ENCODE data around the gene ST8SIA2.

ST8SIA2 gene

GRCh38 chr15:92415639-92416297 is 22.1 kb downstream of the ST8SIA2 start:
- no peak overlapping the region for H2BK5ac ChIP-seq (ENCODE audit: low read depth, low read length, poor library complexity)
- H2AK5ac ChIP-seq (ENCODE audit: low read length) = no peak overlapping the region
- no peaks in the 10 kb centered on the region for H3K4me1 ChIP-seq (ENCODE audit: control insufficient read depth in 1 of 2, insufficient read depth in 2 of 2, low read length in 2 of 2)
- no peak overlapping the region for H3K4ac ChIP-seq (ENCODE audit: low read depth, low read length)
- H2BK120ac ChIP-seq (ENCODE audit: insufficient read depth, low read length, poor library complexity) = no peak overlapping the region
- no peak overlapping the region for H4K8ac ChIP-seq (ENCODE audit: low read depth, low read length)
- H3K4me3 ChIP-seq (ENCODE audit: low read depth, low read length) = no peak overlapping the region
- no peak overlapping the region for H3K4me2 ChIP-seq (ENCODE audit: low read length)
- H2AFZ ChIP-seq (ENCODE audit: insufficient read depth, low read length, poor library complexity) = no peak overlapping the region
- no CpG with 5 or more reads among the region's 9 CpGs for WGBS (ENCODE audit: extremely low coverage, insufficient coverage, insufficient read length)
- no peak overlapping the region for H3K27ac ChIP-seq (ENCODE audit: low read depth, low read length)
- no peaks in the 10 kb centered on the region for H3K79me2 ChIP-seq (ENCODE audit: control insufficient read depth, insufficient read depth, low read length, poor library complexity)
- H3K14ac ChIP-seq (ENCODE audit: low read length) = no peak overlapping the region
- H4K91ac ChIP-seq (ENCODE audit: low read depth, low read length) = no peak overlapping the region
- no peaks in the 10 kb centered on the region for H3K79me1 ChIP-seq (ENCODE audit: low read length)
- no peaks in the 10 kb centered on the region for H3K9me3 ChIP-seq (ENCODE audit: insufficient read depth, low read depth, low read length)
- no peak overlapping the region for H2BK12ac ChIP-seq (ENCODE audit: low read length)
- H3K27me3 ChIP-seq (ENCODE audit: insufficient read depth, low read length) = no peaks in the 10 kb centered on the region
- DNase-seq = no peak
- H4K12ac ChIP-seq (ENCODE audit: low read depth, low read length) = no peak overlapping the region
- H3K23ac ChIP-seq (ENCODE audit: low read length) = no peak overlapping the region
- no peaks in the 10 kb centered on the region for H3K36me3 ChIP-seq (ENCODE audit: control insufficient read depth in 1 of 2, insufficient read depth in 2 of 2, low read length in 2 of 2)
- H3K18ac ChIP-seq (ENCODE audit: low read length) = no peak overlapping the region
- no peak overlapping the region for H3K9ac ChIP-seq (ENCODE audit: low read length)

- no peak overlapping the region for H4K91ac ChIP-seq (ENCODE audit: low read depth, low read length)
- WGBS (ENCODE audit: extremely low coverage, insufficient coverage, insufficient read length) = no CpG with 5 or more reads among the region's 12 CpGs
- no peak overlapping the region for H2BK120ac ChIP-seq (ENCODE audit: insufficient read depth, low read length, poor library complexity)
These were observed 22.9 kb downstream of the ST8SIA2 start for GRCh38 chr15:92416557-92416956.

GRCh38 chr15:92417716-92418115 is 24.0 kb downstream of the ST8SIA2 start:
- no peak overlapping the region for H3K27ac ChIP-seq (ENCODE audit: low read depth, low read length)
- no peak overlapping the region for H4K91ac ChIP-seq (ENCODE audit: low read depth, low read length)
- no peak overlapping the region for H3K4me3 ChIP-seq (ENCODE audit: low read depth, low read length)
- WGBS (ENCODE audit: extremely low coverage, insufficient coverage, insufficient read length) = no CpG with 5 or more reads among the region's 7 CpGs
- H3K23ac ChIP-seq (ENCODE audit: low read length) = no peak overlapping the region
- no peak overlapping the region for H3K18ac ChIP-seq (ENCODE audit: low read length)
- H3K4ac ChIP-seq (ENCODE audit: low read depth, low read length) = no peak overlapping the region
- no peak overlapping the region for H2BK5ac ChIP-seq (ENCODE audit: low read depth, low read length, poor library complexity)
- H3K27me3 ChIP-seq (ENCODE audit: insufficient read depth, low read length) = no peaks in the 10 kb centered on the region
- no peaks in the 10 kb centered on the region for H3K79me2 ChIP-seq (ENCODE audit: control insufficient read depth, insufficient read depth, low read length, poor library complexity)
- no peak overlapping the region for H3K4me2 ChIP-seq (ENCODE audit: low read length)
- no peak overlapping the region for H4K12ac ChIP-seq (ENCODE audit: low read depth, low read length)
- DNase-seq = no peak
- no peaks in the 10 kb centered on the region for H3K79me1 ChIP-seq (ENCODE audit: low read length)
- H3K9ac ChIP-seq (ENCODE audit: low read length) = no peak overlapping the region
- H4K8ac ChIP-seq (ENCODE audit: low read depth, low read length) = no peak overlapping the region
- H2AFZ ChIP-seq (ENCODE audit: insufficient read depth, low read length, poor library complexity) = no peak overlapping the region
- no peak overlapping the region for H2BK120ac ChIP-seq (ENCODE audit: insufficient read depth, low read length, poor library complexity)
- H3K4me1 ChIP-seq (ENCODE audit: control insufficient read depth in 1 of 2, insufficient read depth in 2 of 2, low read length in 2 of 2) = no peaks in the 10 kb centered on the region
- H3K36me3 ChIP-seq (ENCODE audit: control insufficient read depth in 1 of 2, insufficient read depth in 2 of 2, low read length in 2 of 2) = no peaks in the 10 kb centered on the region
- no peaks in the 10 kb centered on the region for H3K9me3 ChIP-seq (ENCODE audit: insufficient read depth, low read depth, low read length)
- H3K14ac ChIP-seq (ENCODE audit: low read length) = no peak overlapping the region
- H2AK5ac ChIP-seq (ENCODE audit: low read length) = no peak overlapping the region
- no peak overlapping the region for H2BK12ac ChIP-seq (ENCODE audit: low read length)

More at GRCh38 chr15:92416557-92416956, 22.9 kb downstream of the ST8SIA2 start:
- Histone ChIP-seq H3K79me1 (ENCODE audit: low read length) (no peaks in the 10 kb centered on the region), H3K27me3 (ENCODE audit: insufficient read depth, low read length) (no peaks in the 10 kb centered on the region), H2AFZ (ENCODE audit: insufficient read depth, low read length, poor library complexity) (no peak overlapping the region), H3K27ac (ENCODE audit: low read depth, low read length) (no peak overlapping the region), H4K12ac (ENCODE audit: low read depth, low read length) (no peak overlapping the region), H3K4me3 (ENCODE audit: low read depth, low read length) (no peak overlapping the region), H3K4me2 (ENCODE audit: low read length) (no peak overlapping the region), H4K8ac (ENCODE audit: low read depth, low read length) (no peak overlapping the region), H3K23ac (ENCODE audit: low read length) (no peak overlapping the region), H3K36me3 (ENCODE audit: control insufficient read depth in 1 of 2, insufficient read depth in 2 of 2, low read length in 2 of 2) (no peaks in the 10 kb centered on the region), H2AK5ac (ENCODE audit: low read length) (no peak overlapping the region), H3K4ac (ENCODE audit: low read depth, low read length) (no peak overlapping the region), H3K18ac (ENCODE audit: low read length) (no peak overlapping the region), H2BK5ac (ENCODE audit: low read depth, low read length, poor library complexity) (no peak overlapping the region), H3K9ac (ENCODE audit: low read length) (no peak overlapping the region), H3K14ac (ENCODE audit: low read length) (no peak overlapping the region), H3K79me2 (ENCODE audit: control insufficient read depth, insufficient read depth, low read length, poor library complexity) (no peaks in the 10 kb centered on the region), H3K4me1 (ENCODE audit: control insufficient read depth in 1 of 2, insufficient read depth in 2 of 2, low read length in 2 of 2) (no peaks in the 10 kb centered on the region), H2BK12ac (ENCODE audit: low read length) (no peak overlapping the region), H3K9me3 (ENCODE audit: insufficient read depth, low read depth, low read length) (no peaks in the 10 kb centered on the region)
- no peak for DNase-seq

GRCh38 chr15:92418864-92419263 is 25.2 kb downstream of the ST8SIA2 start:
- Histone ChIP-seq H3K4me3 (ENCODE audit: low read depth, low read length) (no peak overlapping the region), H3K27ac (ENCODE audit: low read depth, low read length) (no peak overlapping the region), H4K12ac (ENCODE audit: low read depth, low read length) (no peak overlapping the region), H4K91ac (ENCODE audit: low read depth, low read length) (no peak overlapping the region), H3K4ac (ENCODE audit: low read depth, low read length) (no peak overlapping the region), H4K8ac (ENCODE audit: low read depth, low read length) (no peak overlapping the region), H2AK5ac (ENCODE audit: low read length) (no peak overlapping the region), H3K4me1 (ENCODE audit: control insufficient read depth in 1 of 2, insufficient read depth in 2 of 2, low read length in 2 of 2) (no peaks in the 10 kb centered on the region), H2BK12ac (ENCODE audit: low read length) (no peak overlapping the region), H2BK5ac (ENCODE audit: low read depth, low read length, poor library complexity) (no peak overlapping the region), H3K79me1 (ENCODE audit: low read length) (no peaks in the 10 kb centered on the region), H3K36me3 (ENCODE audit: control insufficient read depth in 1 of 2, insufficient read depth in 2 of 2, low read length in 2 of 2) (no peaks in the 10 kb centered on the region), H2BK120ac (ENCODE audit: insufficient read depth, low read length, poor library complexity) (no peak overlapping the region), H3K14ac (ENCODE audit: low read length) (no peak overlapping the region), H3K9ac (ENCODE audit: low read length) (no peak overlapping the region), H3K27me3 (ENCODE audit: insufficient read depth, low read length) (no peaks in the 10 kb centered on the region), H3K4me2 (ENCODE audit: low read length) (no peak overlapping the region), H3K23ac (ENCODE audit: low read length) (no peak overlapping the region), H2AFZ (ENCODE audit: insufficient read depth, low read length, poor library complexity) (no peak overlapping the region), H3K79me2 (ENCODE audit: control insufficient read depth, insufficient read depth, low read length, poor library complexity) (no peaks in the 10 kb centered on the region), H3K18ac (ENCODE audit: low read length) (no peak overlapping the region), H3K9me3 (ENCODE audit: insufficient read depth, low read depth, low read length) (no peaks in the 10 kb centered on the region)
- DNase-seq = no peak
- no CpG with 5 or more reads among the region's 7 CpGs for WGBS (ENCODE audit: extremely low coverage, insufficient coverage, insufficient read length)
